GM21528 (cell line): ENCODE data around the gene EFCAB5.
"Not testable (repeated sequence)": the region's sequence is repeated elsewhere in the genome, so short reads cannot be mapped to it uniquely, and the experiment has no call there.

Source experiments
- ATAC-seq: cut with Tn5 transposase; IDR thresholded peaks from one replicate; pipeline ENCODE4 v1.9.1; 2021; ENCODE audit warnings: mild to moderate bottlenecking, moderate library complexity; ENCODE audit not compliant: unreplicated experiment, low FRiP score

The EFCAB5 gene

GRCh38 chr17:30000755-30001257 lies 59.4 kb downstream of the EFCAB5 start:
- no peak for ATAC-seq

- no peak for ATAC-seq
Observed at GRCh38 chr17:30002088-30002487, 60.7 kb downstream of the EFCAB5 start.

GRCh38 chr17:30005709-30006320 lies 64.4 kb downstream of the EFCAB5 start:
- no peak for ATAC-seq

- not testable (repeated sequence) for ATAC-seq
Observed at GRCh38 chr17:30011934-30012333, 70.5 kb downstream of the EFCAB5 start.

GRCh38 chr17:30021708-30022317 lies 80.4 kb downstream of the EFCAB5 start:
- no peak for ATAC-seq

- ATAC-seq = not testable (repeated sequence)
Observed at GRCh38 chr17:30025325-30025724, 83.9 kb downstream of the EFCAB5 start.

GRCh38 chr17:30027676-30028075 lies 86.2 kb downstream of the EFCAB5 start:
- ATAC-seq = no peak

GRCh38 chr17:30031214-30031869 lies 89.9 kb downstream of the EFCAB5 start:
- ATAC-seq = no peak

- no peak for ATAC-seq
Observed at GRCh38 chr17:30035369-30035768, 93.9 kb downstream of the EFCAB5 start.

GRCh38 chr17:30040719-30041518 lies 99.5 kb downstream of the EFCAB5 start:
- ATAC-seq = not testable (repeated sequence)

- no peak for ATAC-seq
Observed at GRCh38 chr17:30041551-30041950, 100.1 kb downstream of the EFCAB5 start.

- ATAC-seq = no peak
Observed at GRCh38 chr17:30062372-30062771, 120.9 kb downstream of the EFCAB5 start.

- no peak for ATAC-seq
Observed at GRCh38 chr17:30064738-30065137, 123.3 kb downstream of the EFCAB5 start.

GRCh38 chr17:30068465-30068864 lies 127.0 kb downstream of the EFCAB5 start:
- ATAC-seq = no peak

- ATAC-seq = no peak
Observed at GRCh38 chr17:30074254-30074653, 132.8 kb downstream of the EFCAB5 start.

GRCh38 chr17:30074730-30075129 lies 133.3 kb downstream of the EFCAB5 start:
- ATAC-seq = no peak

- ATAC-seq = no peak
Observed at GRCh38 chr17:30082773-30083172, 141.3 kb downstream of the EFCAB5 start.

- ATAC-seq = no peak
Observed at GRCh38 chr17:30084788-30085187, 143.4 kb downstream of the EFCAB5 start.

GRCh38 chr17:30086896-30087295 lies 145.5 kb downstream of the EFCAB5 start:
- ATAC-seq = no peak

- ATAC-seq = not testable (repeated sequence)
Observed at GRCh38 chr17:30087431-30087830, 146.0 kb downstream of the EFCAB5 start.

- ATAC-seq = no peak
Observed at GRCh38 chr17:30091121-30091670, 149.8 kb downstream of the EFCAB5 start.
